ENCODE results near the gene U2AF2.

Gene U2AF2

DNA sequence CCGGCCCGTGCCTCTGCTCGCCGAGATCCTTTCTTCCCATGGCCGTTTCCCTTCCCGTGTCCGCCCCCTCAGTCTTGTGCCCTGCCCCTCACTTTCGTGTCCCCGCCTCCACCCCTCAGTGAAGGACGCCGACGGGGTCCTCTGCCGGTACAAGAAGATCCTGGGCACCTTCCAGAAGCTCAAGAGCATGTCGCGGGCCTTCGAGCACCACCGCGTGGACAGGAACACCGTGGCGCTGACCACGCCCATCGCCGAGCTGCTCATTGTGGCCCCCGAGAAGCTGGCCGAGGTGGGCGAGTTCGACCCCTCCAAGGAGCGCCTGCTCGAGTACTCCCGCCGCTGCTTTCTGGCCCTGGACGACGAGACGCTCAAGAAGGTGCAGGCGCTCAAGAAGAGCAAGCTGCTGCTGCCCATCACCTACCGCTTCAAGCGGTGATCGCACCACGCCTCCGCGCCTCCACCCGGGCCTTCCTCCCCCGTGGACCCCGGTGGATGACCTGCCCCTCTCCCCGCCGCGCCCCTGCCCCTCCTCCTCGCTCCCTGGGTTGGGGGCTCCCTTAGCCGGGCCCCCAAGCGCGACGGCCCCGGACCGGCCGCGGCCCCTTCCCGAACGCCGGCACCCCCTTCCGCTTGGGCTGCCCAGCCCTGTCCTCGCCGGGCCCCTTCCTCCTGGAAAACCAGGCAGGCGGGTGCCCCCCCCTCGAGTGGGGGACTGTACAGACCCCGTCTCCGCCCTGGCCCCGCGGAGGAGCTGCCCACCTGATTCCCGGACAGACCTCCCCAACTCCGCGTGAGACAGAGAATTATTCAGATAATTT is 2.3 kb upstream of the U2AF2 start:
- DNase-seq (ENCODE audit: low read depth), result no peak
- TF ChIP-seq, protein P1, sequence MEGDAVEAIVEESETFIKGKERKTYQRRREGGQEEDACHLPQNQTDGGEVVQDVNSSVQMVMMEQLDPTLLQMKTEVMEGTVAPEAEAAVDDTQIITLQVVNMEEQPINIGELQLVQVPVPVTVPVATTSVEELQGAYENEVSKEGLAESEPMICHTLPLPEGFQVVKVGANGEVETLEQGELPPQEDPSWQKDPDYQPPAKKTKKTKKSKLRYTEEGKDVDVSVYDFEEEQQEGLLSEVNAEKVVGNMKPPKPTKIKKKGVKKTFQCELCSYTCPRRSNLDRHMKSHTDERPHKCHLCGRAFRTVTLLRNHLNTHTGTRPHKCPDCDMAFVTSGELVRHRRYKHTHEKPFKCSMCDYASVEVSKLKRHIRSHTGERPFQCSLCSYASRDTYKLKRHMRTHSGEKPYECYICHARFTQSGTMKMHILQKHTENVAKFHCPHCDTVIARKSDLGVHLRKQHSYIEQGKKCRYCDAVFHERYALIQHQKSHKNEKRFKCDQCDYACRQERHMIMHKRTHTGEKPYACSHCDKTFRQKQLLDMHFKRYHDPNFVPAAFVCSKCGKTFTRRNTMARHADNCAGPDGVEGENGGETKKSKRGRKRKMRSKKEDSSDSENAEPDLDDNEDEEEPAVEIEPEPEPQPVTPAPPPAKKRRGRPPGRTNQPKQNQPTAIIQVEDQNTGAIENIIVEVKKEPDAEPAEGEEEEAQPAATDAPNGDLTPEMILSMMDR (IDR thresholded peaks at IDR 0.05; ENCODE audit: insufficient read depth, low read depth, low read length, missing control alignments), result no peak
- no peak overlapping the region; the same call in 1 of the 2 replicates for H3K4me3 ChIP-seq (ENCODE audit: low read depth, low read length)

DNA sequence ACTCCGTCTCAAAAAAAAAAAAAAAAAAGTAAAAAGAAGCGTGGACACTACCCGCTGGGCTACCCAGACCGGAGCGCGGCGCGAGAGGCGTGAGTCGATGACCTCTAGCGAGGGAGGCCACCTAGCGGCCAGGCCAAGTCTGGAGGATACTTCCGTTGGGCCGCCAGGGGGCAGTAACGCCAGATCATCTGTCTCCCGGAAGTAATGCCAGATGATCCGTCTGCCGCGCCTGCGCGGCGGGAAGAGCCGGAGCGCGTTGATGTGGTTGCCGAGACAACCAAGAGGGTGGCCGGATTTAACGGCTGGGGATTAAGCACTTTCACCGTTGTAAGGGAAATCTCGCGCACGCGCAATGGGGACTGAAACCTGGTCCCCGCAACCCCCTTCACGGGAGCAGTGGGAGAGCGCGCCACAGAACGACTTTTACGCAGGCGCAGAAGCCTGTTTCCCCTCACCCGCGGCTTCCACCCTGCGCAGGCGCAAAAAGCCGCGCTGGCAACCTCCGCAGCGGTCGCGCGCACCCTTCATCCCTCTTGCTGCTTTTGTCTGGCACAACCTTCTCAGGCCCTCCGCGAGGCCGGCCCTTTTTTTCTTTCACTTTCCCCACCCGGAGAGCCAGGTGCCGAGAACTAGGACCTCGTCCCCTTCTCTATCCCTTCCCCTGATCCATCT is 1.0 kb upstream of the U2AF2 start:
- DNase-seq (ENCODE audit: low read depth), result peak; percentile 99
- TF ChIP-seq, protein P1 (IDR thresholded peaks at IDR 0.05; ENCODE audit: insufficient read depth, low read depth, low read length, missing control alignments), result peak; percentile 100
- peak overlapping the region; percentile 82 for H3K4me3 ChIP-seq (ENCODE audit: low read depth, low read length)

DNA sequence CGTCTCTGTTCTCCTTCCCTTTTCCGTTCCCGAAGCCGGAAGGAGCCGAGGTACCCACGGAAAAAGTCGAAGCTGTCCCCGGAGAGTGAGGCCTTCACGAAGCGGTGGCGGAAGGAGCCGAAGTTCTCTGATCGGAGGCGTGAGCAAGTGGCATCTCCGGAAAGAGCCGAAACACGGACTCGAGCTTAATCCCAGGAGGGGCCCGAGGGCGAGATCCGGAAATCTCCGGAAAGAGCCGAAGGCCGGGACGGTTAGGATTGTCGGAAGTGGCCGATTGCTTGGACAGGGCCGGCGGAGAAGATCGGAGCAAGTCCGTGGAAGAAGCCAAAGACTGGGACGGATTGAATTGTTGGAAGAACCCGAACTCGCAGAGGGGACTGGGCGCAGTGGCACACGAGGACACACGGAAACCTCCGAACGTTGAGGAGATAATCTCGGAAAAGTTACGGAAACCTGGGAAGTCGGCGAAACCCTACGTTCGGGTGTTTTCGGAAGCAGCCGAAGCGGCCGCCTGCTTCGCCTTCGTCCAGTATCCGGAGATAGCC is 440 bp upstream of the U2AF2 start:
- TF ChIP-seq, protein P1 (IDR thresholded peaks at IDR 0.05; ENCODE audit: insufficient read depth, low read depth, low read length, missing control alignments), result no peak
- peak overlapping the region; percentile 82 for H3K4me3 ChIP-seq (ENCODE audit: low read depth, low read length)

DNA sequence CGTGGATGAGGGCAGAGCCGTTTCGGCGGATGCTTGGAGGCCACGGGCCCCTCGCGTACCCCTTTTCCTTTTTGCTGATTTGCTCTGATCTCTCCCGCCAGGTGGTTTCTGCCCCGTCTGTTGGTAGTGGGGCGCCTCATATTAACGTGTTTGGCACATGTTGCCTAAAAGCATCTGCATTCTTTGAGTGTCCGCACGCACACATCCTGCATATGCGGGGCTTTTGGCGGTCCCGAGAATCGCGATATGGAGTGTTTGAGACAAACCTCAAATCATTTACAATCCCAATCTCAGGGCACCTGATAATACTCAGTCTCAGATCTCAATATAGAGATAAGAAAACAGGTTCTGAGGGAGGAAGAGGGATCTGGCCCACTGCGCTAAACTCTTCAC is 809 bp downstream of the U2AF2 start:
- TF ChIP-seq, protein P1 (IDR thresholded peaks at IDR 0.05; ENCODE audit: insufficient read depth, low read depth, low read length, missing control alignments), result no peak
- H3K4me3 ChIP-seq (ENCODE audit: low read depth, low read length), result peak overlapping the region; percentile 72
- DNase-seq (ENCODE audit: low read depth), result no peak

More for the DNA sequence above, 440 bp upstream of the U2AF2 start:
- peak; percentile 100 for DNase-seq (ENCODE audit: low read depth)

DNA sequence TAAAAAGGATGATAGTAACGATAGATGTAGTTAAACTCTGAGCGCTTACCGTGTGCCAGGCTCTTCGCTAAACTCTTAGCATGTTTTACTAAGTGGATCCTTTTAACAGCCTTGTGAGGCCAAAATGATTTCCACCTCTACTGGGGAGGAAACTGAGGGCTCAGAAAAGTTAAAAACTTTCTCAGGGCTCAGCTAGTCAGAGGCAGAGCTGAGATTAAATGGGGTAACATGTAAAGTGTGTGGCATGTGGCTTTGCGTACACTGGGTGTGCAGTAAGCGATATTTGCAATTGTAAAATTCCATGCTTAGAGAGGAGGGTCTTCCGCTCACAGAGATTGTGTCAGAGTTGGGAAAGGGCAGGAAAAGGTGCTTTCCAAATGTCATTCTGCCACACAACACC is 1.7 kb downstream of the U2AF2 start:
- TF ChIP-seq, protein P1 (IDR thresholded peaks at IDR 0.05; ENCODE audit: insufficient read depth, low read depth, low read length, missing control alignments), result no peak
- DNase-seq (ENCODE audit: low read depth), result no peak

DNA sequence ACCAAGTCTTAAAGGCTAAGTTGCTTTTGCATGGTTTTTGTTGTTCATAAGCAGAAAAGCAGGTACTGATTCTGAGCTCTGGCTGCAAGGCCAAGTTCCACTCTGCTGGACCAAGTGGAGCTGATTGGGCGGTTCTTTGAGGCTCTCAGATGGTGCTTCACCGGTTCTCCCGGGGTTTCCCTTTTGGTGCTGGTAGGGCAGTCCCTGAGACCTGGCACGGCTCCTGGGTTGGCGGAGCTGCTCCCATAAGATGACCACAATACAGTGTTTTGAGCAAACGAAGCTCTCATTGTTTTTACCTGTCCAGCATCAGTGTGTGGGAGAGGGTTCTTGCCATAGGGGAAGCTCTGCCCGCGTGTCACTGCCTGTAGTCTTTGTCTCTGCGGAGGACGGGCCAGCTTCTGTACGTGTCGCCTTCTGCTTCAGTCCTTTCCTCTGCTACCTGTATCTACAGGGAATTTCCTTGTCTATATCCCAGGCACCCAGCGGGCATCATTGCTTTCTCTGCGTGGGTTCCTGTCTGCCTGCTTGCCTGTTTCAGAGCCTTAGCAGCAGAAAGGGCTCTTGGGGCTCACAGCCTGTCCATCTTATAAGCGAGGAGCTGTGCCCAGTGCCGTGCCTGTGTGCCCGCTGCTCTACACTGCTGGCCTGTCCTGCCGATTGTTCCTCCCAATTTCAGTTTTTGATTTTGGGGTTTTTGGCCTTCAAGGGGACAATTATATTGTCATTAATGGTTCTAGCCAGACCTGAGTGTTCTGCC is 2.3 kb downstream of the U2AF2 start:
- peak; percentile 61 for DNase-seq (ENCODE audit: low read depth)
- TF ChIP-seq, protein P1 (IDR thresholded peaks at IDR 0.05; ENCODE audit: insufficient read depth, low read depth, low read length, missing control alignments), result no peak
- H3K4me3 ChIP-seq (ENCODE audit: low read depth, low read length), result peak overlapping the region; percentile 72

More for the DNA sequence above, 1.7 kb downstream of the U2AF2 start:
- H3K4me3 ChIP-seq (ENCODE audit: low read depth, low read length), result peak overlapping the region; percentile 72
